NCI-H2171 treated with DMSO at 0.1 percent for 48 hours (cell line): ENCODE results near the gene C2CD3.
A peak's percentile ranks its signal among the peaks of the same experiment; 100 is the strongest.

Experiments used
- DNase-seq: peaks from one replicate; lab custom pipeline; 2025; lab: John Stamatoyannopoulos, UW

The C2CD3 gene, protein sequence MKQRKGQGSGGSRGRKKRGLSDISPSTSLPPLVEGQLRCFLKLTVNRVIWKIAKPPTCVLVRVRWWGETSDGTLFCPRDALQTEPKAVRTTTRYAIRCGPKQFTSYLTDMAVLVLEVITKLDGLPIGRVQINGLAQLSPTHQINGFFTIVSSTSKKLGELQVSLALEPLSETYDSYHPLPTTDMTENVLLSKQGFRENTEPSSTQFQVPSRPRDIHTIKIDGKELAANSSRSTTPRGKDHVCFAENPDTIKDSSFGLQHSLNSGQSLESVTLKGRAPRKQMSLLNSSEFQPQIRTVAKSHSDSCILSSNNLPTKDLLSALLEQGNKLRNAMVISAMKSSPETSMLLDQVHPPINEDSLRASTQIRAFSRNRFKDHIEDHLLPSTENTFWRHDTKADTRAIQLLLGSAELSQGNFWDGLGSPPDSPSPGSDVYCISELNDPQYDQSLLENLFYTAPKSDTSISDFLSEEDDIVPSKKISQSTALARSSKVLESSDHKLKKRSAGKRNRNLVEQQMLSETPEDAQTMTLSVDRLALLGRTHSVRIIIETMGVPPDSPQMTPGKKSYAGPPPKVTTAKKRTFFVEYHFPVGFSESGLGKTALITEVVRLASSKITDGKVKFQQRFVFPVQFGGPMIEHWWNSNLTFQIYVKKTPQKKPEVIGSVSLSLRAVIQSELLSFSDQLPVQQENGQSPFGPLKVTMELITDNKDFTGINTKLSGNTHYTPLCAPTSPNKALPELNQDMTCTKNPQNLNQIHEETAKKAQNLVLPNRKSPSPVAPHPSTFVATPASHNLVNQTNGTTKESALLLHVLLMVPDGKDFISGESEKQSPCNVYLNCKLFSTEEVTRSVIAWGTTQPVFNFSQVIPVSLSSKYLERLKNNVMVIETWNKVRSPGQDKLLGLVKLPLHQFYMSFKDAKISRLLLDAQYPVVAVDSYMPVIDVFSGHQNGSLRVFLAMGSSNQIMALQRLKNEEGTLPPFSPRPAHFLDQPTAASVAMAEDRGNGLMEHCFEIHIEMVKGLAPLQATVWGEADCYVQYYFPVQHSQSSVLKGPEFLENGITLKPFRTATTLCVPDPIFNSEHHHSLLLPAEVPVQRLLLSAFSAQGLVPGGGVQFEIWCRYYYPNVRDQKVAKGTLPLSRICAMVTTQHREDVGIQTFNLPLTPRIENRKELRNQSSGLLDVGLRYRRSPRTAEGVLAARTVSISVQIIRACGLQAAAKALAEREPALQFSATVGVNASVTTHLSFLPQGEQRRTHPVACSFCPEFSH (N-terminal part only)

DNA sequence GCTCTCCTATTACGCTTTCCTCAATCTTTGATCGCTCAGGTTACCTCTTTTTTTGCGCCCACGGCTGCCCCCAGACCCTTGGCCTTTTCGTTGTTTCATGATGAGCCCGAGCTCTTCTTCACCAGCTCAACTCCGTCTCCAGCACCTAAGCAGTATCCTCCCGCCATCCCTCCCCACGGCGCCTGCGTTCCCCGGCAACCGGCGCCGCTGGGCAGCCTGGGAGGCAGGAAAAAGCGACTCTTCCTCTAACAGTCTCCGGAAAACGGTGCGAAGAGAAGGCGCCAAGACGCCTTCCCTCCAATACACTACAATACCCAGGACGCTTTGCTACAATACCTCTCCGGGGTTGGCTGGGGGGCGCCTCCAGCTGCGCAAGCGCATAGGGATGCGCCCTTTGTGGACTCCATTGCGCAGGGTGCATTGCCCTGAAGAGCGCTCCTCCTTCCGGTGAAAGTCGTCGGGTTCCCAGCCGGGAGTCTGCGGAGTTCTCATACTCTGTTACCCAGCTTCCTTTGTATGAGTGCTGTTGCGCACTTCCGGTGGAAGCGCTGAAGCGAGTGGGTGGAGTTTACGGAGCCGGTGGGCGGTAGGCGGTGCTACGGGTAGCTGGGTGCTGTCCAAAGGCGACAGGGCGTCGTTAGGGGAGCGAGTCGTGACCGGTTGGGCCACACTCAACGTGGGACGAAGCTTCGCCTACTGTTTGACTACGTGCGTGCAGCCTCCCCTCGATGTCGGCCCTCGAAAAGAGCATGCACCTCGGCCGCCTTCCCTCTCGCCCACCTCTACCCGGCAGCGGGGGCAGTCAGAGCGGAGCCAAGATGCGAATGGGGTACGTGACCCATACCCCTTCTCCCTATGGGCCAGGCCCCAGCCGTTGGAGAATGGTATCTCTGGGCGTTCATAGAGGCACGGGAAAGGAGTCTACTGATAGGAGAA is at the start of gene C2CD3, which contains the start of gene PPME1:
C2CD3 (minus strand) TSS at position 309 of the 936 bp plus-strand sequence; CDS start at position 99, 210 bp downstream.
PPME1 (plus strand) TSS at position 596 of the 936 bp plus-strand sequence; CDS start at position 729, 133 bp downstream.
- peak; percentile 96 for DNase-seq

DNA sequence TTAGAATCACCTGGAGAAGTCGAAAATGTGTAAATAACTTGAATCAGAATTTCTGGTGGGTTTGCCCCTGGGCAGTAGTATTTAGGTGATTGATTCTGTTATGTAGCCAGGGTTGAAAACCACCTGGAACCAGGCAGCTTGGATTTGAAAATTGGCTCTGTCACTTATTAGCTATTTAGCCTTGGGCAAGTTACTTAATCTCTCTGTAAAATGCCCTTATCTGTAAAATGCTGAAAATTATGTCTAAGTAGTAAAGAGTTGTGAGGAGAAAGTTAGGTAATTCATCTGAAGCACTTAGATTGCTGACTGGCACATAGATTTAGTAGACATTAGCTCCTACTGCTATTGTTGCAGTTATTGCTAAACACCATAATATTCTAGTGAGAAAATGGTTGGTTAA is 49.6 kb upstream of the C2CD3 start:
- no peak for DNase-seq

DNA sequence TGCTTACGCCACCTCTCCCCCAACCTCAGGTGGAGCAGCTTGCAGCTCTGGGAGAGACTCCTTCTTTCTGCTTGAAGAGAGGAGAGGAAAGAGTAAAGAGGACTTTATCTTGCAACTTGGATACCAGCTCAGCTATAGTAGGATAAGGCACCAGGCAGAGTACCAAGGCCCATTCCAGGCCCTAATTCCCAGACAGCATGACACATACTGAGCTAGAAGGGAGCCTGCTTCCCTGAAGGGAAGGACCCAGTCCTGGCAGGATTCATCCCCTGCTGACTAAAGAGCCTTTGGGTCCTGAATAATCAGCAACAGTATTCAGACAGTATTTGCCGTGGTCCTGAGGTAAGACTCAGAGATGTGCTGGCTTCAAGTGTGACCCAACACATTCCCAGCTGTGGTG is 41.7 kb upstream of the C2CD3 start:
- no peak for DNase-seq

DNA sequence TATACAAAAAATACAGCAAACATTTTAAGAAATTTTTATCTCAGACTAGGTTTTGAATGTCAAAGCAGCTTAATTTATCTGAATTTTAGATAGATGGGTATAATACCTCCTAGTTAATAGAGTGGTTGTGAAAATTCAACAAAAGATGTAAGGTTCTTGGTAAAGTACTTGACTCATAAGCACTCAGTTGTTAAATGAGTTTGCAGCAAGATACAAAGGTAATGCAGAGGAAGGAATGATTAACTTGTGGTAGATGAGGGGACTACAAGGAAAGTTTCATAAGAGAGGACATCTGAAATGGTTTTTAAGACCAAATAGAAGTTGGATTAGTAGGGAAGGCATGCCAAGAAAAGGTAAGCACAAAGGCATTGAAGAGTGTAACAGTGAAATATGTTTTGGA is 37.7 kb upstream of the C2CD3 start:
- DNase-seq, result no peak

DNA sequence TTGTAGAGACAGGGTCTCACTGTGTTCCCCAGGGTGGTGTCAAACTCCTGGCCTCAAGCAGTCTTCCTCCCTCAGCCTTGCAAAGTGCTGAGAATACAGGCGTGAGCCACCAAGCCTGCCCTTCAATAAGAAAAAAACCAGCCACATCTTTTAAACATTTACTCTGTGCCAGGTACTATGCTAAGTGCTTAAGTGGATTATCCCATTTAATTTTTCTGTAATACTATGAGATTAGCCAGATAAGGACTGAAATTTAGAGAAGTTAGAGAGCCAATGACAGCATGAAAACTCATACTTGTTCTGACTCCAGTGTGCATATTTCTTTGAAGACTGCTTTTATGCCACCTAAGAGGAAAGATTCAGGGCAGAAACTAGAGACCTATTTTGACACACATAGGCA is 35.9 kb upstream of the C2CD3 start:
- no peak for DNase-seq

DNA sequence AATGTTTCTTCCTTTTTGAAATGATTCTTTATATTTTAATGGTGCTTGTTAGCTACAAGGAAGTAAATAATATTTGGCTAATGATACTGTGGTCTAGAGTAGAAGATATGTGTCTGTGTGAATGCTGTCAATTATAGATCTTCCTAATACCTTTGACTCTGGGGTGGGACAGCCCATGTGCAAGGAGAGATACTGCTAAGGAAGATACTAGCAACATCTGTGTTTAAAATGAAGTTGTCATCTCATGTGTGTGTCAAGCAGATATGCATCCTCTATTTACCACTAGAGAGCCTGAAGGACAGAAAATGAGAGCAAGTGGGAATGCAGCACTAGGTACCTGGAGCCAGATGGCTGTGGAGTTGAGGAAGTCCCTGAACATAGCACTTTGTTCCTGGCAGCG is 34.4 kb upstream of the C2CD3 start:
- no peak for DNase-seq

DNA sequence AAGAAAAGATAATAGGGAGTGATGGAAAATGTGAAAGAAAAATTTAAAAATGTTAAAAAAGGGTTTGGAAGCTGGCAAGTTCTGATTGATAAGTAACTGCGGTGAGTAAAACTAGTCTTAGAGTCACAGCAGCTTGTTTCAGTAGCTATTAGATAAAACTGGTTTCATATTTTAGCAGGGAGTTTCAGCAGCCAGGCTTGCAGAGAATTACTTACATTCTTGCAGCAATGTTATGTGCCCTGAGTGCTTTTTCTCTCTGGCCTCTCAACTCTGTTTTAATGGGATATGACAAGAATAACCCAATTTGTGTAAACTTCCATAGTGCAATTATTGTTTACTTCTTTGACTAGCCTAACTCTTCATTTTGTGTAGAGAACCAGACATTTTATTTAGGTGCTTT is 33.9 kb upstream of the C2CD3 start:
- no peak for DNase-seq

DNA sequence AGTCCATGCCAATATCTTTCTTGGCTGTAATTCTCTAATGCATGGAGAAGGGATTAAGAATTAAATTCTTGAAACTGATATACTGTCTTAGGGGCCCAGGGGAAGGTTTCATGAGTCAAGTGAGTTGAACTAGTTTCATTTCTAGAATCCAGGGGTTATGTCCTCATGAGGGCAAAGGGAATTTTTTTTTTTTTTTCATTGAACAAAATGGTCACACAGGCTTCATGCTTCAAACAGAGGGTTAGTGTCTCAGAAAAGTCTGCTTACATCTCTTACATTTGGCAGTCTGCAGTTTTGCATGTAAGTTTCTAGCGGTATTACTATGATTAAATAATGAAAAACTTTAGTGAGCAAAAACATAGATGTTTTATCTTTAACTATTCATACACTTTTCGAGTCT is 33.2 kb upstream of the C2CD3 start:
- DNase-seq, result no peak

DNA sequence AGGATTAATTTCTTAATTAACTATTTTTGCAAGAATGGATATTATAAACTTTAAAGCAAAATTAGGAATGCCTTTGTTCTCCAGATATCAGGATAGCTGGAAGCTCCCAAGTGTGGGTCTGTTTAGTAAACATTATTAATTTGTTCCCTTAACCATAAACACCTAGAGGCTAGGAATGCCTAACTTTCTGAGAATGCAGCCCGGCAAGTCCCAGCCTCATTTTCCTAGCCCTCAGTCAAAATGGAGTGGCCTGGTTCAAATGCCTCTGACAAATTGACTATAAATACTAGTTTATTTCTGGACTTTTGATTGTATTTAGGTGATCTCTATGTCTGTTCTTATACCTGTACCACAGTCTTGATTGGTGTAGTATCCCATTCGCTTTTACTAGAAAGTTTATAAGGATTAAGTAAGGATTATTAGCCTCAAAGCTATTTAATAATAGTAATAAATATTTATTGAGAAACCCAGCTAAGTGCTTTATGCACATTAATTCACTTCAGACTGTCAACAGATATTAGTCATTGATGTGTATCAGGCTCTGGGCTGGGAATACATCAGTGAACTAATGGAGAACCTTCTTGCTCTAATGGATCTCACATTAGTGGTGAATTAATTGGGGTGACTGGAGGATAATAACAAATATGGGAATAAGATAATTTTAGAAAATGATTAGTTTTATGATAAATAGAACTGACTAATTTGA is 26.1 kb upstream of the C2CD3 start:
- DNase-seq, result no peak

DNA sequence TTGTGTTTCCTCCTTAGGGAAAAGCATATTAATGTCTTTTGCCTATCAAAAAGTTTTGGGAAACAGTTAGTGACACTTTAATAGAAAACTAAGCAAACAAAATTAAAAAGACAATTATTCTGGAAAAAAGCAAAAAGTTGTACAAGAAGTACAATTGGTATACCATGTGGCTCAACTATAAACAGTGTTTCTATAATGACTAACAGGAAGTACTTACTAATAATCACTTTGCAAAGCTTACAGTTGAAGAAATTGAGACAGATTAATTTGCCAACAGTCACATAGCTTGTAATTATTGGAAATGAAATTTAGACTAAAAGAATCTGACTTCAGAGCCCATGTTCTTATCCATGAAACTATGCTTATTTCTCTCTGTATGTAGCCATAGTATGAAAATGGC is 25.0 kb upstream of the C2CD3 start:
- no peak for DNase-seq

DNA sequence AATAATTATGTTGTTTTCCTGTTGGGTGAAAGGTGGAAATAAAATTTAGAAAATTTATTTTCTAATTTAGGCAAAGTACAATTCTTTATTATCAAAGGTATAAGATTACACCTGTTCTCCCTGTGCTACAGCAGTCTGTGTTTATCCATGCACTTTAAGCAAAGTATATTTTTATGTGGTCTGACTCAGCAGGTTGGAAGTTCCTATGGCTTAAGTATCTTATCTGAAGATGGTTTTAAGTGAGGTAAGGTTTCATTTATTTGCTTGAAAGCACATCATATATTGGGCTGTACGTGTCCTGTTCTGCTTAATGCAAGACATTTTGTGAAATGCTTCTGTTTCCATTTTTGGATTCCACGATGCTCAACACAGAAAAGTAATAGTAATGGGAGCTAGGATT is 14.9 kb upstream of the C2CD3 start:
- no peak for DNase-seq

DNA sequence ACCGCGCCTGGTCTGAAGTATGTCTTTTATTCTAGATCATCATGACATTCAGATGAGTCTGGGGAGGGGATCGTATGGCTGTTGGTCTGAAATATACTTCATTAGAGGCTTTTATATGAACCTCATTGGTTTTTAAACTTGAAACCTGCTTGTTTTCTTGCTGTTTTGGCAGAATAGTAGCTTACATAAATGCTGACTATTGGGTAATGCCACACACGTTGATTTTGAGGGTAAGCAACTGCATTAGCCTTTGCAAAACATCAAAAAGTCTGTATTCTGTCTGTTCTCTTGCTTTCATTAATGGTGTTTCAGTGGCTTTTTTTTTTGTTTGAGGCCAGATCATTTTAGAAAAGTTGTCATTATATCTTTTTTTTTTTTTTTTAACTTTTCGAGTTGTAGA is 14.5 kb upstream of the C2CD3 start:
- no peak for DNase-seq

DNA sequence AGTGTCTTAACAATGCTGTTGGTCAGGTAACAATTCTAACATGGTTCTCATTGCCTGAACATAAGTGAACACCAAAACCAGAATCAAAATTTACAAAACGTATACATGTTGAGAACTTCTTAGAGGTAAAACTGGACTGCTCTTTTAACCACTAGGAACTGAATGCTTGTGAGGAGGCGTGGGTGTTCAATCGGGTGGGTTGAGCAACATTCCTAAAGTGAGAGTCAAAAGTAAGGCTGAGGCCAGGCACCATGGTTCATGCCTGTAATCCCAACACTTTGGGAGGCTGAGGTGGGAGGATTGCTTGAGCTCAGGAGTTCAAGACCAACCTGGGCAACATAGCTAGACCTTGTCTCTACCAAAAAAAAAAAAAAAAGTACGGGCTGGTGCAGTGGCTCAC is 11.8 kb upstream of the C2CD3 start:
- DNase-seq, result no peak

DNA sequence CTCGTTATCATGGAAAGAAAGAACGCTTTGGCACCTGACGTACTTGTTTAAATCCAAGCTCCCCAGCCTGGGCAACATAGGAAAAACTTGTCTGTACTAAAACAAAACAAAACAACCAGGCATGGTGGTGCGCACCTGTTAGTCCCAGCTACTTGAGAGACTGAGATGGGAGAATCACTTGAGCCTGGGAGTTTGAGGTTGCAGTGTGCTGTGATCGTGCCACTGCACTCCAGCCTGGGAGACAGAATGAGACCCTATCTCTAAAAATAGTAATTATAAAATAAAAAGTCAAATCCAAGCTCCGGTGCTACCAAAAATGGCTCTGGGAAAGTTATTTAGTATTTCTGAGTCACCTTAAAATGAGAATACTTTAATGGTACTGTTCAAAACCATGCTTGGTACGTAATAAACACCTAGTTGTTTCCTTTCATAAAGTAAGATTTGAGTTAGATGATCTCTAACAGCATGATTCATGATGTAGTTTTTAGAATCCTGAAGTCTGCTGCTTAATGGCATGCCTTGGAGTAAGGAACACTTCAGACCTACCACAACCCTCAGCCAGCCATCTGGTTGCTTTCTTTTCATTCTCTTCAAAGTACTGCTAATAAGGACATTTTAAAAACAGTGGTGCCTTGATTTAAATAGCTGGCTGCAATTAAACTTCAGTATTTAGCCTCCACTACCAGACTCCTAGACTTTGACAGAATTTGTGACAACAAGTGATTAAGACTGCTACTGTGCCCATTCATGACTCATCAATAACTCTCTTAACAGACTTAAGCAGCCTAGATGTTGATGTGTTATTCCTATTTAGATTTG is 8.6 kb upstream of the C2CD3 start:
- DNase-seq, result no peak

DNA sequence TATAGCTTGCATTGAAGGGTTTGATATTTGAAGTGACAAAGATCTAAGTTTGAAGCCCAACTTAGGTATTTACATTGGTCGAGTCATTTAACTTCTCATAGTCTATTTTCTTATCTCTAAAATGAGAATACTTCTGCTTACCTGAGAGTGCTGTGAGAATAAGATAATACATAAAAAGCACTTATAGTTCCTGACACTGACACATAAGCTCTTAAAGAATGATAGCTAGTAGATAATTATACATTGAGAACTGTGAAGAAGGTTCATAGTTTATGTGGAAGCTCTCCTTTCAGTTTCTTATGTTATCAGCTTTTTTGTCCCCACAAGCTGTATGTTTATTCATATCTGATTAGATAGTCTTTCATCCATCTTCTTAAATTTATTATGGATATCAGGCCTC is 5.1 kb upstream of the C2CD3 start:
- no peak for DNase-seq

DNA sequence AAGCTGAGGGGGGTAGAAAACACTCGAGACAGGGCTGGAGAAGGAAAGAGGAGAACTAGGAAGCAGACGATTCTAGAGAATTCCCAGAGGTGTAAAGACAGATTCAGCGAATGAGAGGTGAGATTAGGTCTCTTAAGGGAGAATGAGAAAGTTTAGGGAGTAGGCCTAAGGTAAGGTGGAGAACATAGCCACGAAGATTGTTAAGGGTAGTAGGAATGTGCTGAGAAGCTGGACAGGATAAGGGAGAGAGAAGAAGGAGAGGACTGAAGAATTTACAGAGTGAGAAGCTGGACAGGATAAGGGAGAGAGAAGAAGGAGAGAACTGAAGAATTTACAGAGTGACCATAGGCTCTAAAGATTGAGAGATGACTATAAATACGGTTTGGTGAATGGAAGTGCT is 1.2 kb upstream of the C2CD3 start:
- no peak for DNase-seq

DNA sequence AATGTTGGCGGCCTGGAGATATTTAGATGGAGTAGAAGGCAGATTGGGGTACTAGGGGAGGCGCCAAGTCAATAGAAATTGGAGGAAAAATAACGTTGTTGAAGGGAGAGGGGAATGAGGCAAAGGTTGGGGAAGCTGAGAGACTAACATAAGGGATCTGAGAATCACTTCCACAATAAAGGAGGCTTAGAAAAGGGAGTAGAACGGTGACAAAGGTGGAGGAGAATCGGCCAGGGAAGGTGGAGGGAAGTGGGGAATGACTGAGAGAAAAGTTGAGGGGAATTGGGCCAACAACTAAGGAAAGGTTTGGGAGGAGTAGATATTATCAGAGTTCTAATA is 797 bp upstream of the C2CD3 start:
- DNase-seq, result no peak

DNA sequence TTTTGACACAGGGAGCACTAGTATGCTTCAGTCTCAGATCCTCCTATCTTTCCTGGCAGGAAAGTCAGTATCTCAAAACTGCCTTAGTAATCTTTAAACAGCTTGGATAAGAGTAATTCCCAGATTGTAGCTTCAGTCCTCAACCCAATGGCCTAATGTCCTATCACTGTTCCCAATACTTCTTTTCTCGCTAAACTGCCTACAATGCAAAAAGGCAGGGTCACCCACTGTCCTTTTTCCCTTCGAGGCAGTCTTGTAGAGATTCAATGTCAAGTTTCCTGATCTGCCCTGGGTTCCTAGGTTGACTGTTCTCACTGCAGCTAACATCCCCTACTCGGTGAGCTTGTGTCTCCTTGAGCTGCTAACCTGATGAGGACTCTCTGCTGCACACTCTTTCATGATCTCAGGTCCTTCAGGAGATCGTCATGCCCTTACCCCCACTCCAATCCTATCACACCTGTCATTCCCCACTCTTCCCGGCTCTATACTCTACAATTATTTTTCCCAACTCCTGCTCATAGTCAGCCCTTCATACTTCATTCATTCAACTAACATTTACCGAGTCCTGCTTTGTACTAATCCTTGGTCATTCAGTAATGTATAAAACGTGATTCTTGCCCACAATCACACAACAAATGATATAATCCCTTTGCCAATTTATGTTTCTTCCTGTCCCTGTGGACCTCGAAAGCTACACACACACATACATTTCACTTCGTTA is 904 bp downstream of the C2CD3 start:
- no peak for DNase-seq

DNA sequence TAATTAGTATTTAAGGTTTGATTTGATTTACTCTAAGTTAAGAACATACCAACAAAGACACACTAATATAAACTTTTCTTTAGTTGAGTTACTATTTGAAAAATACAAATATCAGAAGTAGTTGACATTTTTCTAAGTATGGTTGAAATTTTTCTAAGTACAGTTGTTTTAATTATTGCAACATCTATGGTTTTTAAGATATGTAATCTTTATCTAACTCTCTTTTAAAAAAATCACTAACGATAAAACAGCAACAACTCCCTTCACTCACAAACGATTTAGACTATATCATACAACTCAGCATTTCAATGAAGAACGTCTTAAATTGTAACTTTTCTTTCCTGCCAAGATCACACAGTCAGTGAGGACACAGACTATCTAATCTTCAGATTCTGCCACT is 2.0 kb downstream of the C2CD3 start:
- no peak for DNase-seq
